Chondrocyte (in vitro differentiated cells): Measurements from ENCODE around the gene CRYAA. TPM values are rescaled to one million over a fixed set of nuclear protein-coding genes. Genes with fewer than 3 reads are reported as not detected.

Source experiments
- DNase-seq: peaks from one replicate; pipeline ENCODE4 v3.0.0; 2021; ENCODE audit warnings: mixed read lengths, low spot score
- H3K27ac Mint-ChIP-seq: one replicate; pipeline ENCODE4 v1.8.0; 2021; ENCODE audit warnings: mild to moderate bottlenecking, moderate library complexity, mixed read lengths; ENCODE audit not compliant: unreplicated experiment
- H3K27me3 Mint-ChIP-seq: 2 replicates; pipeline ENCODE4 v1.8.0; 2021; ENCODE audit warnings: low read depth, mixed read lengths
- H3K36me3 Mint-ChIP-seq: 2 replicates; pipeline ENCODE4 v1.8.0; 2021; ENCODE audit warnings: low read depth, mixed read lengths
- H3K4me1 Mint-ChIP-seq: 2 replicates; pipeline ENCODE4 v1.8.0; 2021; ENCODE audit warnings: low read depth, mild to moderate bottlenecking, mixed read lengths
- H3K4me3 Mint-ChIP-seq: one replicate; pipeline ENCODE4 v1.8.0; 2021; ENCODE audit warnings: mild to moderate bottlenecking, moderate library complexity, mixed read lengths; ENCODE audit not compliant: unreplicated experiment
- H3K9me3 Mint-ChIP-seq: 2 replicates; pipeline ENCODE4 v1.8.0; 2021; ENCODE audit warnings: low read depth, mixed read lengths
- CTCF ChIP-seq: fragments of 200-600 bp; sonication (generic); IDR thresholded peaks from 2 replicates; pipeline ENCODE4 v1.5.0; 2021; ENCODE audit warnings: antibody characterized with exemption, mild to moderate bottlenecking, moderate library complexity
- total RNA-seq: library from RNA; stranded (reverse); gene quantifications from 3 replicates; pipeline ENCODE4 v1.2.1, GENCODE V29; 2021

The CRYAA gene
- total RNA-seq, 1 donor from 2014 or later, result not detected

- peaks cover 11% of the 10 kb centered on the region for H3K27me3 Mint-ChIP-seq
- peaks cover 3% of the 10 kb centered on the region for H3K36me3 Mint-ChIP-seq
- no peak for TF ChIP-seq CTCF
- no peak overlapping the region for H3K27ac Mint-ChIP-seq
- peaks cover 14% of the 10 kb centered on the region for H3K4me1 Mint-ChIP-seq
- H3K9me3 Mint-ChIP-seq, result peaks cover 5% of the 10 kb centered on the region
- DNase-seq, result no peak
- H3K4me3 Mint-ChIP-seq, result no peak overlapping the region
Measured at GRCh38 chr21:43206231-43207042, 37.6 kb downstream of the CRYAA start.

- peaks cover under 1% of the 10 kb centered on the region for H3K36me3 Mint-ChIP-seq
- no peak overlapping the region for H3K27ac Mint-ChIP-seq
- no peak for TF ChIP-seq CTCF
- peaks cover under 1% of the 10 kb centered on the region for H3K9me3 Mint-ChIP-seq
- H3K4me3 Mint-ChIP-seq, result no peak overlapping the region
- peaks cover 11% of the 10 kb centered on the region for H3K27me3 Mint-ChIP-seq
- peaks cover 15% of the 10 kb centered on the region for H3K4me1 Mint-ChIP-seq
- no peak for DNase-seq
Measured at GRCh38 chr21:43207043-43207315, 38.2 kb downstream of the CRYAA start.

GRCh38 chr21:43207868-43208267 is 39.1 kb downstream of the CRYAA start:
- peaks cover 11% of the 10 kb centered on the region for H3K27me3 Mint-ChIP-seq
- no peaks in the 10 kb centered on the region for H3K9me3 Mint-ChIP-seq
- no peak overlapping the region for H3K4me3 Mint-ChIP-seq
- DNase-seq, result no peak
- no peak for TF ChIP-seq CTCF
- no peak overlapping the region for H3K27ac Mint-ChIP-seq
- H3K4me1 Mint-ChIP-seq, result peaks cover 15% of the 10 kb centered on the region
- H3K36me3 Mint-ChIP-seq, result no peaks in the 10 kb centered on the region

- TF ChIP-seq CTCF, result no peak
- no peak overlapping the region for H3K27ac Mint-ChIP-seq
- no peaks in the 10 kb centered on the region for H3K9me3 Mint-ChIP-seq
- H3K27me3 Mint-ChIP-seq, result peaks cover 11% of the 10 kb centered on the region
- H3K4me3 Mint-ChIP-seq, result no peak overlapping the region
- no peak for DNase-seq
- no peaks in the 10 kb centered on the region for H3K36me3 Mint-ChIP-seq
- H3K4me1 Mint-ChIP-seq, result peaks cover 15% of the 10 kb centered on the region
Measured at GRCh38 chr21:43208561-43209332, 39.9 kb downstream of the CRYAA start.

- Mint-ChIP-seq H3K36me3 (no peaks in the 10 kb centered on the region), H3K9me3 (no peaks in the 10 kb centered on the region), H3K27me3 (peaks cover 11% of the 10 kb centered on the region), H3K4me3 (no peak overlapping the region), H3K4me1 (peaks cover 15% of the 10 kb centered on the region), H3K27ac (peak overlapping the region; percentile 77)
- TF ChIP-seq CTCF, result no peak
- DNase-seq, result no peak
Measured at GRCh38 chr21:43209575-43210453, 41.0 kb downstream of the CRYAA start.
